H1 (cell line): ENCODE measurements around the gene WDR45B. TPM values are rescaled to one million over a fixed set of nuclear protein-coding genes. Genes with fewer than 3 reads are reported as not detected.

Experiments used
- BACH1 ChIP-seq: IDR thresholded peaks from 2 replicates; pipeline ENCODE4 v1.6.1; 2012; ENCODE audit warnings: low read length, improper control_type of control experiment
- CBX8 ChIP-seq: fragments of 300-800, 300-1000 bp; sonication (generic); IDR thresholded peaks from 2 replicates; pipeline ENCODE4 v1.7.1; 2016; ENCODE audit warnings: low read depth, low read length, borderline replicate concordance
- CHD1 ChIP-seq: IDR thresholded peaks from 2 replicates; pipeline ENCODE4 v1.6.1; 2012; ENCODE audit warnings: low read depth, low read length, improper control_type of control experiment
- CTBP2 ChIP-seq: IDR thresholded peaks from 2 replicates; pipeline ENCODE4 v1.7.0; 2011; ENCODE audit warnings: borderline replicate concordance, mild to moderate bottlenecking, moderate library complexity, mixed read lengths, low read length; ENCODE audit not compliant: insufficient read depth, insufficient read length
- GABPA ChIP-seq: IDR thresholded peaks from 2 replicates; pipeline ENCODE4 v1.6.1; 2011; ENCODE audit warnings: mild to moderate bottlenecking, low read length, moderate library complexity, borderline replicate concordance; ENCODE audit not compliant: insufficient read depth
- GTF2F1 ChIP-seq: IDR thresholded peaks from 2 replicates; pipeline ENCODE4 v1.6.1; 2012; ENCODE audit warnings: low read depth, low read length, improper control_type of control experiment, borderline replicate concordance
- JUND ChIP-seq: IDR thresholded peaks from 2 replicates; pipeline ENCODE4 v1.6.1; 2011; ENCODE audit warnings: mild to moderate bottlenecking, improper control_type of control experiment, low read length
- POLR2A ChIP-seq, 2 experiments: IDR thresholded peaks; 1 replicate in 1 of 2; 2 replicates in 1 of 2; pipeline ENCODE4 v1.6.1; 2011; ENCODE audit warnings: low read depth in 2 of 2, low read length in 2 of 2, mild to moderate bottlenecking in 2 of 2; ENCODE audit errors: control extremely low read depth in 1 of 2
- SAP30 ChIP-seq: fragments of 300-600 bp; sonication (generic); IDR thresholded peaks from 2 replicates; pipeline ENCODE4 v1.7.1; 2012; ENCODE audit warnings: low read length, moderate library complexity, mild to moderate bottlenecking, inconsistent platforms; ENCODE audit not compliant: insufficient read depth, insufficient replicate concordance
- SP4 ChIP-seq: IDR thresholded peaks from 2 replicates; pipeline ENCODE4 v1.6.1; 2012; ENCODE audit warnings: low read length, inconsistent platforms
- SRF ChIP-seq: IDR thresholded peaks from 2 replicates; pipeline ENCODE4 v1.6.1; 2011; ENCODE audit warnings: mild to moderate bottlenecking, low read depth, low read length, moderate library complexity
- TBP ChIP-seq: IDR thresholded peaks from 2 replicates; pipeline ENCODE4 v1.6.1; 2011; ENCODE audit warnings: low read depth, low read length, improper control_type of control experiment
- polyA plus RNA-seq, 7 experiments: library from polyadenylated mRNA; depleted of rRNA in 3 of 7; stranded (reverse) in 5 of 7; unstranded in 2 of 7; fragments of >200 nt in 5 of 7; fragments of 200-250 nt in 2 of 7; gene quantifications; 1 replicate in 5 of 7; 2 replicates in 1 of 7; 4 replicates in 1 of 7; pipeline versions ENCODE4 v1.2.1 to v1.2.3, GENCODE V29; 2011 to 2013; ENCODE audit warnings: missing spikeins in 2 of 7, mixed read lengths in 2 of 7
- total RNA-seq: library from RNA; stranded (reverse); fragmentation: NEBNext Ultra II Directional; extraction: Animal tissue kit (Norgen Biotek cat#: 25700); gene quantifications from 2 replicates; pipeline ENCODE4 v1.2.1, GENCODE V29; 2021
- TF ChIP-seq, protein P1 (sequence below): fragments of 300-600 bp; sonication (generic); IDR thresholded peaks from 2 replicates; pipeline ENCODE4 v1.7.1; 2012; ENCODE audit warnings: low read length, moderate library complexity, mild to moderate bottlenecking, inconsistent platforms; ENCODE audit not compliant: insufficient replicate concordance

WDR45B gene
- total and polyA plus RNA-seq, 2 of the 8 experiments (the other 6 are each of a cell fraction or from before 2014, with no cell fraction given), result 82.0 to 100 TPM

DNA sequence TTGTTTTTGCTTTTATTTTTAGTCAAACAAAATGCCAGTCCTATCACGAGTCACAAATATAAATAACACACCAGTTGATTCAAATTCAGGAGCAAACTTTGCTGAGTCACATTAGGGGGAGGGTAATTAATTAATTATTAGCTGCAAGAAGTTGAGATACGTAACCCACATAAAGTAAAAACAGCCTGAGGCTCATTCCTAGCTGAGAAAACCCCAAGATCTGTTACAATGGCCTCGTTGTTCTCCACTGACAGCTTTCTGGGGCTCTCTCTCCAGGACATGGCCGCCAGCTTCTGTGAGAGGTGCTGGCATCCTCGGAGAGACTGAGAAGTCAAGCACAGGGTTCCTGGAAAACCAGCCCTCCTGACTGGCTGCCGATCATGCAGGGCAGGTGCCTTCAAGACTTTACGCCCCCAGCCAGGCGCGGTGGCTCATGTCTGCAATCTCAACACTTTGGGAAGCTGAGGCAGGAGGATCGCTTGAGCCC, 39.2 kb upstream of the WDR45B start (continued):
- TF ChIP-seq, protein P1, sequence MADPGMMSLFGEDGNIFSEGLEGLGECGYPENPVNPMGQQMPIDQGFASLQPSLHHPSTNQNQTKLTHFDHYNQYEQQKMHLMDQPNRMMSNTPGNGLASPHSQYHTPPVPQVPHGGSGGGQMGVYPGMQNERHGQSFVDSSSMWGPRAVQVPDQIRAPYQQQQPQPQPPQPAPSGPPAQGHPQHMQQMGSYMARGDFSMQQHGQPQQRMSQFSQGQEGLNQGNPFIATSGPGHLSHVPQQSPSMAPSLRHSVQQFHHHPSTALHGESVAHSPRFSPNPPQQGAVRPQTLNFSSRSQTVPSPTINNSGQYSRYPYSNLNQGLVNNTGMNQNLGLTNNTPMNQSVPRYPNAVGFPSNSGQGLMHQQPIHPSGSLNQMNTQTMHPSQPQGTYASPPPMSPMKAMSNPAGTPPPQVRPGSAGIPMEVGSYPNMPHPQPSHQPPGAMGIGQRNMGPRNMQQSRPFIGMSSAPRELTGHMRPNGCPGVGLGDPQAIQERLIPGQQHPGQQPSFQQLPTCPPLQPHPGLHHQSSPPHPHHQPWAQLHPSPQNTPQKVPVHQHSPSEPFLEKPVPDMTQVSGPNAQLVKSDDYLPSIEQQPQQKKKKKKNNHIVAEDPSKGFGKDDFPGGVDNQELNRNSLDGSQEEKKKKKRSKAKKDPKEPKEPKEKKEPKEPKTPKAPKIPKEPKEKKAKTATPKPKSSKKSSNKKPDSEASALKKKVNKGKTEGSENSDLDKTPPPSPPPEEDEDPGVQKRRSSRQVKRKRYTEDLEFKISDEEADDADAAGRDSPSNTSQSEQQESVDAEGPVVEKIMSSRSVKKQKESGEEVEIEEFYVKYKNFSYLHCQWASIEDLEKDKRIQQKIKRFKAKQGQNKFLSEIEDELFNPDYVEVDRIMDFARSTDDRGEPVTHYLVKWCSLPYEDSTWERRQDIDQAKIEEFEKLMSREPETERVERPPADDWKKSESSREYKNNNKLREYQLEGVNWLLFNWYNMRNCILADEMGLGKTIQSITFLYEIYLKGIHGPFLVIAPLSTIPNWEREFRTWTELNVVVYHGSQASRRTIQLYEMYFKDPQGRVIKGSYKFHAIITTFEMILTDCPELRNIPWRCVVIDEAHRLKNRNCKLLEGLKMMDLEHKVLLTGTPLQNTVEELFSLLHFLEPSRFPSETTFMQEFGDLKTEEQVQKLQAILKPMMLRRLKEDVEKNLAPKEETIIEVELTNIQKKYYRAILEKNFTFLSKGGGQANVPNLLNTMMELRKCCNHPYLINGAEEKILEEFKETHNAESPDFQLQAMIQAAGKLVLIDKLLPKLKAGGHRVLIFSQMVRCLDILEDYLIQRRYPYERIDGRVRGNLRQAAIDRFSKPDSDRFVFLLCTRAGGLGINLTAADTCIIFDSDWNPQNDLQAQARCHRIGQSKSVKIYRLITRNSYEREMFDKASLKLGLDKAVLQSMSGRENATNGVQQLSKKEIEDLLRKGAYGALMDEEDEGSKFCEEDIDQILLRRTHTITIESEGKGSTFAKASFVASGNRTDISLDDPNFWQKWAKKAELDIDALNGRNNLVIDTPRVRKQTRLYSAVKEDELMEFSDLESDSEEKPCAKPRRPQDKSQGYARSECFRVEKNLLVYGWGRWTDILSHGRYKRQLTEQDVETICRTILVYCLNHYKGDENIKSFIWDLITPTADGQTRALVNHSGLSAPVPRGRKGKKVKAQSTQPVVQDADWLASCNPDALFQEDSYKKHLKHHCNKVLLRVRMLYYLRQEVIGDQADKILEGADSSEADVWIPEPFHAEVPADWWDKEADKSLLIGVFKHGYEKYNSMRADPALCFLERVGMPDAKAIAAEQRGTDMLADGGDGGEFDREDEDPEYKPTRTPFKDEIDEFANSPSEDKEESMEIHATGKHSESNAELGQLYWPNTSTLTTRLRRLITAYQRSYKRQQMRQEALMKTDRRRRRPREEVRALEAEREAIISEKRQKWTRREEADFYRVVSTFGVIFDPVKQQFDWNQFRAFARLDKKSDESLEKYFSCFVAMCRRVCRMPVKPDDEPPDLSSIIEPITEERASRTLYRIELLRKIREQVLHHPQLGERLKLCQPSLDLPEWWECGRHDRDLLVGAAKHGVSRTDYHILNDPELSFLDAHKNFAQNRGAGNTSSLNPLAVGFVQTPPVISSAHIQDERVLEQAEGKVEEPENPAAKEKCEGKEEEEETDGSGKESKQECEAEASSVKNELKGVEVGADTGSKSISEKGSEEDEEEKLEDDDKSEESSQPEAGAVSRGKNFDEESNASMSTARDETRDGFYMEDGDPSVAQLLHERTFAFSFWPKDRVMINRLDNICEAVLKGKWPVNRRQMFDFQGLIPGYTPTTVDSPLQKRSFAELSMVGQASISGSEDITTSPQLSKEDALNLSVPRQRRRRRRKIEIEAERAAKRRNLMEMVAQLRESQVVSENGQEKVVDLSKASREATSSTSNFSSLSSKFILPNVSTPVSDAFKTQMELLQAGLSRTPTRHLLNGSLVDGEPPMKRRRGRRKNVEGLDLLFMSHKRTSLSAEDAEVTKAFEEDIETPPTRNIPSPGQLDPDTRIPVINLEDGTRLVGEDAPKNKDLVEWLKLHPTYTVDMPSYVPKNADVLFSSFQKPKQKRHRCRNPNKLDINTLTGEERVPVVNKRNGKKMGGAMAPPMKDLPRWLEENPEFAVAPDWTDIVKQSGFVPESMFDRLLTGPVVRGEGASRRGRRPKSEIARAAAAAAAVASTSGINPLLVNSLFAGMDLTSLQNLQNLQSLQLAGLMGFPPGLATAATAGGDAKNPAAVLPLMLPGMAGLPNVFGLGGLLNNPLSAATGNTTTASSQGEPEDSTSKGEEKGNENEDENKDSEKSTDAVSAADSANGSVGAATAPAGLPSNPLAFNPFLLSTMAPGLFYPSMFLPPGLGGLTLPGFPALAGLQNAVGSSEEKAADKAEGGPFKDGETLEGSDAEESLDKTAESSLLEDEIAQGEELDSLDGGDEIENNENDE, result no peak
- no peak for TF ChIP-seq GTF2F1
- TF ChIP-seq CBX8, result no peak
- no peak for TF ChIP-seq CTBP2
- no peak for TF ChIP-seq BACH1
- TF ChIP-seq SAP30, result no peak
- no peak for TF ChIP-seq TBP
- no peak for TF ChIP-seq GABPA
- no peak for TF ChIP-seq SP4
- no peak for TF ChIP-seq POLR2A (IDR thresholded peaks at IDR 0.05; ENCODE audit: control extremely low read depth in 1 of 2, low read depth in 2 of 2, low read length in 2 of 2)
- no peak for TF ChIP-seq SRF
- TF ChIP-seq CHD1, result no peak
- no peak for TF ChIP-seq JUND
